Activated CD8-positive, alpha-beta memory T cell treated with anti-CD3 and anti-CD28 coated beads for 48 hours (primary cell): Measurements from ENCODE around the gene DSCAML1.

ENCODE experiments used
- DNase-seq, 3 experiments: peaks; one replicate each; pipeline ENCODE4 v3.0.0-alpha.2; 2020; ENCODE audit warnings: low read depth in 2 of 3, low spot score in 2 of 3

DSCAML1 gene

GRCh38 chr11:117477721-117478120 is 319.3 kb downstream of the DSCAML1 start:
- no peak for DNase-seq

- no peak for DNase-seq
These were observed 320.4 kb downstream of the DSCAML1 start for GRCh38 chr11:117476531-117477142.

DNA sequence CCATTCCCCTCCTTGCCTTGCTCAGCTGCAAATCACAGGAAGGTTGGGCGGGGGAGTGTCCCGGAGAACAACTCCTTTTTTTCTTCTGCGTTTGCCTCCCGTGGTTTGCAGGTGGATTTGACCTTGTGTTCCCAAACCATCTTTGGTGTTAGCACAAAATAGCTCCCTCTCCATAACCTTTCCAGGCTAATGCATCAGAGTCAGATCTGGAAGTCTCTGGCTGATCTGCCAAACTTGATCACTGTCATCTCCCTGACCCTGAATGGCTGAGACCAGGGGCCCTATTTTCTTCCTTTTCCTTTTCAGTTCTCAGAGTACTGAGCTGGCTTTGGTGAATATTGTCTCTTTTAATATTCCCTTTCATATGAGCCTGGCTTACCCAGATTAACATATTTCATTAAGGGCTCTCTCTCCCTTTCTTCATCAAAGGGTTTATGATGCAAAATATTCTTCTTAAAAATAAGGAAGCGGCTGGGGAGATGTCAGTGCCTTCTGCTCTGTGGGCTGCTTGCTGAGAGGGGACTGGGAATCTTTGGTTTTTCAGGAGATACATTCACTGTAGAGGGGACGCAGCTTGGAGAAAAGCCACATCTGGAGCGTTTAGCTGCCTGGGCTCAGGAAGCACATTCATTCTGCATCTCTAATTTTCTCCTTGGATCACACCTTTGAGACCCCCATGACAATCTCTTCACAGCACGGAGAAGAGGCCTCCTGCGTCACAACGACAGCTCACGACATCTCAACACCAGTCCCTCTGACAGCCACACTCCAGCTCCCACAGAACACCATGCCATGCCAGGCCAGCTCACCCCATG is 321.1 kb downstream of the DSCAML1 start:
- DNase-seq, result no peak

DNA sequence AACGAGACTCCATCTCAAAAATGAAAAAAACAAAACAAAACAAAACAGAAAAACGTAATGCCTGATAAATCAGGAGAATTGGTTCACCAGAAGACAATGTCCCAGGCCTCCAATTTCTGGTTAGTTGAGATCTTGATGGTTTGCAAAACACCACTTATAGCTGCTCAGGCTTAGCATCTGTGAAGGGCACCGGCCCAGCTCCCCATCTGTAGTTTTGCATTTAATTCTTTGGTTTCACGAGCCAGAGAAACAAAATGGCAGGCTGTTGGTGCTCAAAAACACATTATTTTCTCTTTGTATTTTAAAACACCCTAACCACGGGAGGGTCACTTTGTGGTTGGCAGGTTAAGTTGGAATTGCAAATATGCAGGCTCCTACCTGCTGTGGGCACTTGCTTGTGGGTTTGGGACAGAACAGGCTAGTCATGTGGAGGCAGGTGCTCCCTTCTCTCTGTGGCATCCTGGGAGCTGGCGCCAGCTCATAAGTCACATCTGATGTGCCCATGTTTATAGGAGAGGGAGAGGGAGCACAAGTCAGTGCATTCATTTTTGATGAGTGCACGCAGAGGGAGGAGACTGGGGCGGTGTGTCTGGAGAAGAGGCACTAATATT is 323.4 kb downstream of the DSCAML1 start:
- DNase-seq, result no peak

DNA sequence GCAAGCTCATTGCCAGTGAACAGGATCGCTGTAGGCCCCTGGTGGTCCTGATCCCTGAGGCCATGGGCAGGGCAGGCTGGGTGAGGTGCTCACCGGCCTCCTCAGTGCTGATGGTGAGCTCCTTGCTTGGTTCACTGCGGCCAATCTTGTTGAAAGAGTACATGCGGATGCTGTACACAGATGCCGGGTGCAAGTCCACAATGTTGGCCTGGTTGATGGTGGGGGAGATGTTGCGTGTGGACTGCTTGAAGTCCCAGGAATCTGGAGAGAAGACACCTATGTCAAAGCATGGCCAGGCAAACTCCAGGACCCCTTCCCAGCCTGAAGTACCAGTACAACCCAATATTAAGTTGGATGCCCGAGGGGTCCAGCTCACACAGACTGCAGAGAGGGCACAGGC is 325.2 kb downstream of the DSCAML1 start:
- DNase-seq, result no peak

GRCh38 chr11:117470576-117470975 is 326.4 kb downstream of the DSCAML1 start:
- DNase-seq, result no peak

DNA sequence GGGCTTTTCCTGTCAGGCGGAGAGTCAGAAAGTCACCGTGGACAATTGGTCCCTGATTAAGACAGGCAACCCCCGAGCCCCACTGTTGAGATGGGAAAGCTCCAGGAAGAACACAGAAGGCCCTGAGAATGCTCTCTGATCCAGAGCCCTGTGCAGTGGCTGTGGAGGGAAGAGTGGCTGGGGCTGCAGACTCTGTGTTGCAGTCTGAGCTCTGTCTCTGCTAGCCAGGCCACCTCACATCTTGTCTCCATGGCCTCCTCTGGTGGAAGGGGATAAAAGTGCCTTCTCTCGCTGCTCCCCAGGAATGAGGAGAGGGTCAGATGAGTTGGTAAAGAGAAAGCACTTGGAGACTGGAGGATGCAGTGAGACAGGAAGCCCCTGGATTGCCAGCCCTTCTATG is 328.1 kb downstream of the DSCAML1 start:
- no peak for DNase-seq

- DNase-seq, result no peak
These were observed 329.2 kb downstream of the DSCAML1 start for GRCh38 chr11:117467770-117468169.

GRCh38 chr11:117466966-117467365 is 330.1 kb downstream of the DSCAML1 start:
- no peak for DNase-seq

DNA sequence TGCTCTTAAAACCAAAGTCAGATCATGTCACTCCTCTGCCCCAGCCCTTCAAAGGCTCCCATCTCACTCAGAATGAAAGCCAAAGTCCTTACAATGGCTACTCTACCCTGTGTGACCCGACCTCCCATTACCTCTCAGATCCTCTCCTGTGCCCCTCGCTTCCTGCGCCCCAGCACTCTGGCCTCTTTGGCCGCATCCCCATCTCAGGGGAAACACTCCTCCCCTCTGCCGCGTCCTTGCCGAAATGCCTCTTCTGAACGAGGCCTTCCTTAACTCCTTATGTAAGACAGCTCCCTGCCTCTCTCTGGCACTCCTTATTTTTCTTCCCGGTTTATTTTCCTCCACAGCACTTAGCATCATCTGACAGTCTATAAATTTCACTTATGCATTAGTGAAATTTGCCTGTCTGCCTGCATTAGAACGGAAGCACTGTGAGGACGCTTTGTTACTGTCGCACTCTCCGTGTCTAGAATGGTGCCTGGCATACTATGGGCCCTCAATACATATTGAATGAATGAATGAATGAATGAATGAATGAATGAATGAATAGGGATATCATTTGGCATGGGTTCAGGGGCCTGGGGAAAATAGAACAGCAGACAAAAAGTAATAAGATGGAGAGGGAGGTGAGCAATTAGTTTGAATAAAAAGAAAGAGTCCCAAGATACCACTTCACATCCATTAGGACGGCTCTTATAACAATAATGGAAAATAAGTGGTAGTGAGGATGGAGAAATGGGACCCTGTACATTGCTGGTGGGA is 331.6 kb downstream of the DSCAML1 start:
- DNase-seq, result no peak

DNA sequence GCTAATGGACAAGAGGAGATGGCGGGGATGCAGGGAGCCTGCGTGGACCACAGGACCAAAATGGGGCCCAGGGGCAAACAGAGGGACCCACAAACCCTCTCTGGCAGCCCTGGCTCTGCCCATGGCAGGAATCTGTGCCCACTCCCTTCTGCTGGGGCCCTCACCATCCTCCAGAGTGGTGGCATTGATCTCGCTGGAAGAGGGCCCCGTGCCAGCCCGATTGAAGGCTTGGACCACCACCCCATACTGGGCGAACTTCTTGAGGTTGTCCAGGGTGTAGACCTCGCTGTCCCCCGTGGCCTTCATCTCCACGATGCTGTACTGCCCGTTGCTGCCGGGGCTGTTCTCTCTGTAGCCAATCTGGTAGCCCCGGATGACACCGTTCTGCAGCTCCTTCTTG is 332.2 kb downstream of the DSCAML1 start:
- DNase-seq, result no peak

GRCh38 chr11:117462864-117463247 is 334.2 kb downstream of the DSCAML1 start:
- DNase-seq, result no peak

DNA sequence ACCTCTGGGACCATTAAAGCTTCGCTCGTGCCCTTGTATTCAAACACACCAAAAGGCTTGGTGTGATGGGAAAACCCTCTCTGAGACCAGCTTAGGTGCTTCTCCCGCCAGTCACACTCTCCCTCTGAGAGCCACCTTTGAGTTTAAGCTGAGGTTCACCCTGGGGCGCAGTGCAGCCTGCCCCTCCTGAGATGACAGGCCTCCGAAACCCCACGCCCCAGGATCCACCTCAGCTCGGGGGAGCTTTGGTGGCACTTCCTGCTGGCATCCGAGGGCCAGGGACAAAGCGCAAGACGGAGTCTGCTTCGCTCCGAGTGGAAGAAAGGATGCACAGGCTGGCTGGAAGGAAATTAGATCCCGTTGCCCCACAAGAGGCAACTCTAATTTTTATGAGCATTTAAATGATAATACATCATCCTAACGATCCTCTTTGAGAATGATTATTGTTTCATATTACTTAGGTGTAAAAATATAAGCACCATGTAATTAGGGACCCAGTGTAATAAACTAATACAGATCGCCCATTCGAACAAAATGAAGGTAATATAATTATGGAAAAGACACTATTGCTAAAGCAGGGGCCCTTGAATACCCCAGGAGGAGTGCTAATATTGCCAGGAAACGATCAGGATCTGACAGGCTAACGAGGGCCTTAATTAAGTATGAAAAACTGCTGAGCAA is 334.7 kb downstream of the DSCAML1 start:
- DNase-seq, result no peak

DNA sequence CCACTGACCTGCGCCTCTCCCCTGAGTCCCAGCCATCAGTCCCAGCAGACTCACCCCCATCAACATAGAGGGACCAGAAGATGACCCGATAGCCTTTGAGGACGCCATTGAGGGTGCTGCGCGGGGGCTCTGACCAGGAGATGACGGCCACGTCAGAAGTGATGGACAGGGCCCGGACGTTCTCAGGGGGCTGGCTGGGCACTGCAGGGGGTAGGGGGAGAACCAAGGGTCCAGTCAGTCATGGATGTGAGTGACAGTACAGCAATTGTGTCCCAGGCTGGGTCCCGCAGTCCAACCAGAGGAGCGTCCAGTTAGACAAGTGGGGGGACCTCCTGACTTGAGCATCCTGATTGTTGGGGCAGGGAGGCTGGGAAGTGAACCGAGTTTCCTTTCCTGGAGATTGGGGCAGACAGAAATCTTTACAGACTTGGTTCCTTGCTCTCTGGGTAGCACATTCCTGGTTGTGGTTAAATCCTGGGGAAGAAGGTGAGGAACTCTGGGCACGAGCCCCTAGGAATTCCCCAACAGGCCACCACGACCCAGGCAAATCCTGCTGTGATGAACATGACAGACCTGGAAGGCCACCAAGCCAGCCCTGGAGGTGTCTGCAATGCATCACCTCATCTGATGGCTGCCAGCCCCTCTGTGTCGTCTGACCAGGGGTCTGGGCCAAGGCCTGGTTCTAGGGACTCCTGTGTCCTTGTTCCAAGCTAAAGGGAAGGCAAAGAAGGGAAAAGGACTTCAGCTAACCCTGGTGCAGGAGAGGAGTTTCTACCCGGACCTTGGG is 335.4 kb downstream of the DSCAML1 start:
- DNase-seq, result no peak

- no peak for DNase-seq
These were observed 337.1 kb downstream of the DSCAML1 start for GRCh38 chr11:117459979-117460300.

DNA sequence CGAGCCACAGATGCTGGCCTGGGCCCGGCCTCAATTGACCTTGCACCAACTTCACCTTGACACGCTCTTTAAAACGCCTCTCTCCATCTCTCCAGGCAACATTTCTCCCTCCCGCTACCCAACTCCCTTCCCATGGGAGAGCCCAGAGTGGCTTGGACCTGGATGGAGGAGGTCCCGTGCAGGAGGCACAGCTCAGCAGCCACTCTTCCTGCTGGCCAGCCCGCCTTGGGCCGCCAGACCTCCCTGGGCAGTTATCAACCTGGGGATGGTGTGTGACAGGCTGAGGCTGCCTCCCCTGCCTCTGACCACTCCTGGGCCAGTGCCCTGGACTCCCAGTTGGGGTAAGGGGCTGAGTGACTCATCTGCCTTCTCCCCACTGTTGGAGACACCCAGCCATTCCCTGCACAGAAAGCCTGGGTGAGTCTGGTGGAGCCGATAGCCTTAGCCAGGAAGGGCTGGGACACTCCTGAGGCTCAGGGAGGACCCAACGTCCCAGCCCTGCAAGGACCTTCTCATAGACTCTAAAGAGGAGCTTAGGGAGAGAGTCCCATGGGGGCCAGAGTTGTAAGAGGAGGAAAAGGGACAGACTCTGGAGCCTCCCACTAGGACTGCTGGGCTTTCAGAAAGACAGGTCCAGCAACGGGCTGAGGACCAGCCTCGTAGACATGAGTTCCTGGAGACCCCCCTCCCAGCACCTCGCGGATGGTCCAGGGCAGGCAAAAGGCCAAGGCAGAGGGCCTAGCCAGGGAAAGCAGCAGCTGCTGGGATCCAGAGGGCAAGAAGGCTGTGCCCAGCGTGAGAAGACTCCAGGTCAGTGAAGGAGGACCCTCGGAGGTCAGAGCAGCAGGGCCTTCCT is 337.7 kb downstream of the DSCAML1 start:
- DNase-seq, result no peak

- no peak for DNase-seq
These were observed 338.5 kb downstream of the DSCAML1 start for GRCh38 chr11:117458275-117459122.

DNA sequence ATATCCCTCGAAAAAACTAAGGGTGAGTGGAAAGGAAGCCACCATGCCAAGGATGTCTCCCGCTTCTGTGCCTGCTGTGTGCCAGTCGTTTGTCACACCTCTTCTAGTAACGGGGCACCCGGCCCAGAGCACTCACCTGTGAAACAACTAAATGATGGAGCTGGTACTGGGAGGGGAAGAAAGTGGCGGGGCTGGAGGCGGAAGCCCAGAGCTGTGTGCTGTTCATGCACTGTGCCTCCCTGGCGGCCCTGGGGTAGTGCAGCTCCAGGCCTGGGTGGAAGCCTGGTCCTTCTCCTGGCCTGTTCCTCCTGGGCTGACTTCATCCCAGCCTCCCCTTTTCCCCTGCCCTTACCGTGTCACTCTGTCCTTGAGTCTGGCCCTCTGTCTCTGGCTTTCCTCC is 339.2 kb downstream of the DSCAML1 start:
- DNase-seq, result no peak
